Tongue (tissue), 2 donors: ENCODE results near the gene ASB3. TPM values are rescaled to one million over a fixed set of nuclear protein-coding genes. Genes with fewer than 3 reads are reported as not detected.

Source experiments
- DNase-seq: peaks from one replicate; pipeline ENCODE4 v3.0.0-alpha.2; 2015
- total RNA-seq: library from RNA; depleted of rRNA; stranded (reverse); fragments of >200 nt; gene quantifications from one replicate; pipeline ENCODE4 v1.2.3, GENCODE V29; 2014

ASB3 gene
- total RNA-seq, 1 donor from 2014 or later = 26.1 TPM

- no peak for DNase-seq
These were observed 145.5 kb downstream of the ASB3 start for GRCh38 chr2:53641290-53641689.

GRCh38 chr2:53640466-53640865 is 146.3 kb downstream of the ASB3 start:
- DNase-seq = no peak

GRCh38 chr2:53636596-53636995 is 150.2 kb downstream of the ASB3 start:
- no peak for DNase-seq

GRCh38 chr2:53636109-53636508 is 150.6 kb downstream of the ASB3 start:
- DNase-seq = no peak

GRCh38 chr2:53635694-53636093 is 151.1 kb downstream of the ASB3 start:
- no peak for DNase-seq

GRCh38 chr2:53633441-53633840 is 153.3 kb downstream of the ASB3 start:
- DNase-seq = no peak

- DNase-seq = no peak
These were observed 154.0 kb downstream of the ASB3 start for GRCh38 chr2:53632714-53633113.

GRCh38 chr2:53632126-53632460 is 154.7 kb downstream of the ASB3 start:
- no peak for DNase-seq

- DNase-seq = peak; percentile 15
These were observed 155.2 kb downstream of the ASB3 start for GRCh38 chr2:53631313-53632125.

GRCh38 chr2:53630026-53630606 is 156.6 kb downstream of the ASB3 start:
- no peak for DNase-seq

GRCh38 chr2:53629501-53629900 is 157.3 kb downstream of the ASB3 start:
- peak; percentile 43 for DNase-seq

GRCh38 chr2:53629001-53629400 is 157.8 kb downstream of the ASB3 start:
- DNase-seq = no peak

- DNase-seq = no peak
These were observed 164.6 kb downstream of the ASB3 start for GRCh38 chr2:53622141-53622540.

GRCh38 chr2:53620981-53621380 is 165.8 kb downstream of the ASB3 start:
- no peak for DNase-seq

Other genes with a start within 250 kb of the ASB3 start
- gene CHAC2, start 19.1 kb downstream of the ASB3 start, total RNA-seq = 1.1 TPM
- gene ERLEC1, start 91 bp upstream of the ASB3 start, total RNA-seq = 99.2 TPM
- 0.92 TPM for gene GPR75, start 73.0 kb upstream of the ASB3 start, total RNA-seq
- gene PSME4, start 184.0 kb upstream of the ASB3 start, total RNA-seq = 52.1 TPM